GM12878 (cell line): ENCODE data around the gene ZFP1. TPM values are rescaled to one million over a fixed set of nuclear protein-coding genes. Genes with fewer than 3 reads are reported as not detected.

ENCODE experiments used
- ATAC-seq: fragments of 200-7000 bp; cut with Tn5 transposase; 3 replicates; pipeline ENCODE4 v1.9.1; 2020; ENCODE audit warnings: mild to moderate bottlenecking, moderate library complexity
- BruUV-seq: library from RNA; stranded (reverse); fragments of 400-500 nt; replicated peaks from 2 replicates; lab custom pipeline; 2021; lab: Mats Ljungman, UMichigan
- CTCF ChIA-PET: fragments of 300-600 bp; sonication (Branson Sonifier 250); formaldehyde crosslinking; extraction: SDS; loops from one replicate; lab custom pipeline; 2021; ENCODE audit warnings: inconsistent platforms; lab: Yijun Ruan, JAX
- POLR2A ChIA-PET: fragments of 350-600 bp; formaldehyde crosslinking; extraction: SDS; loops from one replicate; lab custom pipeline; 2021; ENCODE audit warnings: inconsistent platforms; lab: Charles Lee
- RAD21 ChIA-PET: fragments of 300-600 bp; sonication (Branson Sonifier 250); formaldehyde crosslinking; loops from one replicate; lab custom pipeline; 2023; ENCODE audit warnings: antibody characterized with exemption; ENCODE audit not compliant: unreplicated experiment; lab: Charles Lee
- SMC1A ChIA-PET: fragments of 300-600 bp; sonication (Branson Sonifier 250); formaldehyde crosslinking; loops from one replicate; lab custom pipeline; 2023; ENCODE audit not compliant: unreplicated experiment, uncharacterized antibody; lab: Charles Lee
- DNase-seq: peaks from one replicate; pipeline ENCODE4 v3.0.0-alpha.2; 2011; ENCODE audit warnings: low read depth, low spot score
- FAIRE-seq: peaks from 3 replicates; lab custom pipeline; 2011; peaks lifted over from hg19 to GRCh38; lab: Jason Lieb, UNC
- H2AFZ ChIP-seq: 2 replicates; pipeline ENCODE4 v1.6.0; 2011; ENCODE audit warnings: low read depth, low read length, control low read depth; ENCODE audit not compliant: control insufficient read depth
- H3K27ac ChIP-seq: 2 replicates; pipeline ENCODE4 v1.5.1; 2011; ENCODE audit warnings: control low read depth; ENCODE audit not compliant: control insufficient read depth, insufficient read depth
- H3K27me3 ChIP-seq, 2 experiments: replicated peaks in 1 of 2; 2 replicates each; pipeline versions ENCODE4 v1.6.0 to v1.6.1; 2011; ENCODE audit warnings: low read length in 1 of 2; ENCODE audit not compliant: control insufficient read depth in 2 of 2, insufficient read depth in 2 of 2
- H3K36me3 ChIP-seq, 2 experiments: 2 replicates each; pipeline ENCODE4 v1.5.1; 2011; ENCODE audit warnings: low read length in 1 of 2; ENCODE audit not compliant: control insufficient read depth in 2 of 2, insufficient read depth in 2 of 2
- H3K4me1 ChIP-seq: 2 replicates; pipeline ENCODE4 v1.6.1; 2011; ENCODE audit warnings: mild to moderate bottlenecking, low read length, moderate library complexity, mixed read lengths; ENCODE audit not compliant: control insufficient read depth, insufficient read depth
- H3K4me2 ChIP-seq: 2 replicates; pipeline ENCODE4 v1.6.0; 2011; ENCODE audit warnings: control low read depth; ENCODE audit not compliant: control insufficient read depth, insufficient read depth
- H3K4me3 ChIP-seq: fragments of 200-600 bp; sonication (generic); 2 replicates; pipeline ENCODE4 v1.5.1; 2016
- H3K79me2 ChIP-seq: 2 replicates; pipeline ENCODE4 v1.6.0; 2011; ENCODE audit warnings: low read length; ENCODE audit not compliant: control insufficient read depth, insufficient read depth
- H3K9ac ChIP-seq: 2 replicates; pipeline ENCODE4 v1.8.0; 2011; ENCODE audit warnings: low read length, control low read depth, mixed read lengths; ENCODE audit not compliant: control insufficient read depth, insufficient read depth
- H3K9me3 ChIP-seq: replicated peaks from 3 replicates; pipeline ENCODE4 v1.5.1; 2011; ENCODE audit warnings: mild to moderate bottlenecking, low read length; ENCODE audit not compliant: control insufficient read depth, insufficient read depth
- H4K20me1 ChIP-seq: 2 replicates; pipeline ENCODE4 v1.6.0; 2011; ENCODE audit not compliant: control insufficient read depth, insufficient read depth
- CUX1 ChIP-seq: IDR thresholded peaks from 2 replicates; pipeline ENCODE4 v1.6.1; 2012; ENCODE audit warnings: improper control_type of control experiment, low read depth, low read length; ENCODE audit not compliant: insufficient replicate concordance
- E2F4 ChIP-seq: IDR thresholded peaks from 2 replicates; pipeline ENCODE4 v1.6.1; 2012; ENCODE audit warnings: low read depth, low read length, improper control_type of control experiment
- EED ChIP-seq: sonication (generic); IDR thresholded peaks from 2 replicates; pipeline ENCODE4 v1.6.1; 2016; ENCODE audit warnings: antibody characterized with exemption, low read depth
- ESRRA ChIP-seq: IDR thresholded peaks from 2 replicates; pipeline ENCODE4 v1.6.1; 2012; ENCODE audit warnings: mild to moderate bottlenecking, low read length, improper control_type of control experiment
- IKZF1 ChIP-seq: fragments of 450-650 bp; conservative IDR thresholded peaks from 2 replicates; pipeline ENCODE4 v1.6.1; 2017; ENCODE audit warnings: antibody characterized with exemption, mild to moderate bottlenecking
- IKZF2 ChIP-seq, 2 experiments: fragments of 450-650 bp; IDR thresholded peaks; 2 replicates each; pipeline ENCODE4 v1.6.1; 2017; ENCODE audit warnings: mild to moderate bottlenecking in 2 of 2, moderate library complexity in 2 of 2
- MXI1 ChIP-seq: fragments of 150-350 bp; IDR thresholded peaks from 2 replicates; pipeline ENCODE4 v1.6.1; 2011; ENCODE audit warnings: low read depth, mild to moderate bottlenecking, inconsistent platforms, low read length, improper control_type of control experiment
- PAX5 ChIP-seq: IDR thresholded peaks from 2 replicates; pipeline ENCODE4 v1.6.1; 2011; ENCODE audit warnings: low read depth, low read length, borderline replicate concordance
- PML ChIP-seq: IDR thresholded peaks from 2 replicates; pipeline ENCODE4 v1.6.1; 2012; ENCODE audit warnings: low read length, inconsistent platforms
- RELA ChIP-seq: fragments of 450-650 bp; IDR thresholded peaks from 2 replicates; pipeline ENCODE4 v1.8.0; 2014; ENCODE audit warnings: borderline replicate concordance; ENCODE audit not compliant: partially characterized antibody
- SIN3A ChIP-seq: IDR thresholded peaks from 2 replicates; pipeline ENCODE4 v1.6.1; 2012; ENCODE audit warnings: low read depth, low read length, improper control_type of control experiment
- TCF3 ChIP-seq: IDR thresholded peaks from 2 replicates; pipeline ENCODE4 v1.6.1; 2012; ENCODE audit warnings: low read depth, mild to moderate bottlenecking, low read length, borderline replicate concordance; ENCODE audit not compliant: insufficient read depth
- ZNF217 ChIP-seq: fragments of 450-650 bp; IDR thresholded peaks from 2 replicates; pipeline ENCODE4 v1.6.1; 2017; ENCODE audit warnings: antibody characterized with exemption, mild to moderate bottlenecking
- WGBS: methylation state at CpG from one replicate; pipeline ENCODE4 v1.1.6; 2016; ENCODE audit warnings: low lambda C conversion rate; ENCODE audit not compliant: insufficient replicate concordance, insufficient coverage; ENCODE audit errors: missing lambda C conversion rate; 5-methylcytosine and 5-hydroxymethylcytosine counted together
- in situ Hi-C: fragments of 300-500 bp; cut with MboI; formaldehyde crosslinking; loops from 9 replicates; pipeline ENCODE4 v1.14.3; 2018; ENCODE audit warnings: mixed read lengths
- intact Hi-C: fragments of 100-400 bp; cut with micrococcal nuclease; formaldehyde crosslinking; loops from one replicate; pipeline ENCODE4 v1.14.2; 2022; ENCODE audit not compliant: unreplicated experiment
- polyA plus RNA-seq, 11 experiments: library from polyadenylated mRNA; depleted of rRNA in 4 of 11; unstranded in 6 of 11; stranded (reverse) in 5 of 11; fragments of >200 nt; fragmentation: Nextera tagmentation in 4 of 11; fragmentation: Illumina TruSeq in 1 of 11; extraction: Ambion mirVana in 4 of 11; extraction: Trizol in 1 of 11; gene quantifications; 1 replicate in 1 of 11; 2 replicates in 10 of 11; pipeline versions ENCODE4 v1.2.1 to v1.2.3, GENCODE V29; 2011 to 2016; ENCODE audit warnings: inconsistent platforms in 2 of 11, missing spikeins in 2 of 11, low read depth in 1 of 11
- total RNA-seq, 4 experiments: library from RNA; depleted of rRNA in 3 of 4; stranded (reverse); fragments of >200 nt in 3 of 4; fragmentation: Illumina TruSeq in 1 of 4; extraction: Trizol in 1 of 4; gene quantifications; 2 replicates each; pipeline versions ENCODE4 v1.2.1 to v1.2.3, GENCODE V29; 2013 to 2021

Gene ZFP1
- total and polyA plus RNA-seq, 10 of the 15 experiments (the other 5 are each of a cell fraction or from before 2014, with no cell fraction given): 3.5 to 17.6 (median 14.7) TPM

DNA sequence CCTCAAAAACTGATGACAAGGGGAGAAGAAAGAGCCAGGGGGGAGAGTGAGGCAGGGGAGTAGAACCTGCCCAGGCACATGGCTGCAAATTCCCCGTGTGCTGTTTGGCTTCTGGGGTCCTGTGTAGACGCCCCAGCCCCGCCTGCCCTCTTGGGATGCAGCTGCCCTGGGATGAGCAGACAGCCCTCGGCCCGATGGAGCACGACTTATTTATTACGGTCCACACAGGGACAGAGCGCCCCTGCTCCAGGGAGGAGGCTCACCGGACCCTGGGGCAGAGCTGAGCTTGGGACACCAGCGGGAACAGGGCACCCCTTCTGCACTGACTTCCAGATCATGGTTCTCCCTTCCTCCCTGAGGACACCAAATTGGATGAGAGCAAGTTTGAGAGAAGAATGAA is 40.8 kb upstream of the ZFP1 start (continued):
- TF ChIP-seq MXI1: no peak
- TF ChIP-seq PML: no peak
- TF ChIP-seq ZNF217: no peak
- TF ChIP-seq TCF3: no peak
- no peak for TF ChIP-seq ESRRA
- TF ChIP-seq E2F4: no peak
- no peak for TF ChIP-seq RELA
- TF ChIP-seq, all 136 proteins: peak for 0

GRCh38 chr16:75108792-75109731 is 39.3 kb upstream of the ZFP1 start:
- in situ Hi-C loops: loop anchor here (5.0 to 10.0 kb wide), 3 partner anchors 64 to 407 kb away; partner anchors contain the start of gene MLKL
- H3K4me3 ChIP-seq: no peak overlapping the region
- H2AFZ ChIP-seq: peak overlapping the region; percentile 66
- DNase-seq (peak; percentile 62), ATAC-seq (peak; percentile 69), FAIRE-seq (peak; percentile 18)
- intact Hi-C loops: no loop called here
- ChIA-PET POLR2A (interaction anchor here (1.0 to 1.3 kb wide), 2 partner anchors 111 to 408 kb away, joined by 3 read pairs; partner anchors contain the start of genes MLKL and ZNRF1), SMC1A (interaction anchor here (0.6 to 6.7 kb wide), 15 partner anchors 8 to 295 kb away, joined by 3 to 69 read pairs (median 3); partner anchors contain the start of gene ZNRF1), RAD21 (interaction anchor here (0.7 to 4.9 kb wide), 14 partner anchors 10 to 389 kb away, joined by 3 to 92 read pairs (median 4); partner anchors contain the start of genes WDR59 and ZNRF1), CTCF (interaction anchor here (0.6 to 6.7 kb wide), 18 partner anchors 10 to 404 kb away, joined by 3 to 90 read pairs (median 3); partner anchors contain the start of gene ZNRF1)
- no peaks in the 10 kb centered on the region for H3K9me3 ChIP-seq
- H3K9ac ChIP-seq: peak overlapping the region; percentile 22; the same call in 1 of the 2 replicates
- no peaks in the 10 kb centered on the region; a peak in 2 of 4 replicates for H3K36me3 ChIP-seq
- H3K4me1 ChIP-seq: peaks cover 36% of the 10 kb centered on the region
- no peaks in the 10 kb centered on the region for H4K20me1 ChIP-seq
- 30% methylated on average over 27 of the region's 27 CpGs for WGBS
- H3K79me2 ChIP-seq: no peaks in the 10 kb centered on the region
- peak overlapping the region; percentile 52 for H3K27ac ChIP-seq
- no TSS peak for BruUV-seq
- peak overlapping the region; percentile 66 for H3K4me2 ChIP-seq
- H3K27me3 ChIP-seq: no peaks in the 10 kb centered on the region
- TF ChIP-seq IKZF1 (peak; percentile 58), CUX1 (no peak), EED (peak; percentile 87), IKZF2 (IDR thresholded peaks at IDR 0.05) (peak in 1 of 2 experiments; percentile 39; a peak in 1 of 4 replicates), SIN3A (no peak), PAX5 (peak; percentile 77; the same call in 1 of the 2 replicates)
